IMR-90 (cell line): ENCODE measurements around the gene SALL4. TPM values are rescaled to one million over a fixed set of nuclear protein-coding genes. Genes with fewer than 3 reads are reported as not detected.

Source experiments
- ATAC-seq: fragments of 200-7000 bp; cut with Tn5 transposase; 2 replicates; pipeline ENCODE4 v1.9.1; 2020; ENCODE audit warnings: low read depth, mild to moderate bottlenecking, moderate library complexity
- BruUV-seq: library from RNA; stranded (reverse); fragments of 400-500 nt; replicated peaks from 2 replicates; lab custom pipeline; 2021; lab: Mats Ljungman, UMichigan
- CTCF ChIA-PET: fragments of 300-600 bp; formaldehyde crosslinking; extraction: SDS; loops from one replicate; lab custom pipeline; 2021; ENCODE audit warnings: antibody characterized with exemption; lab: Yijun Ruan, JAX
- POLR2A ChIA-PET: fragments of 300-600 bp; sonication (Branson Sonifier 250); formaldehyde crosslinking; loops from one replicate; lab custom pipeline; 2022; ENCODE audit warnings: antibody characterized with exemption; ENCODE audit not compliant: unreplicated experiment; lab: Charles Lee
- DNase-seq: peaks from one replicate; pipeline ENCODE4 v3.0.0; 2013
- H2AFZ ChIP-seq: replicated peaks from 2 replicates; pipeline ENCODE3; 2013; ENCODE audit warnings: low read length, mild to moderate bottlenecking; ENCODE audit not compliant: poor library complexity
- H2AK5ac ChIP-seq: 2 replicates; pipeline ENCODE4 v1.6.1; 2013; ENCODE audit warnings: low read depth, low read length, inconsistent platforms
- H2AK9ac ChIP-seq: replicated peaks from 2 replicates; pipeline ENCODE3; 2013; ENCODE audit warnings: mild to moderate bottlenecking, low read depth, low read length, moderate library complexity; ENCODE audit not compliant: poor library complexity
- H2BK120ac ChIP-seq: 2 replicates; pipeline ENCODE4 v1.6.1; 2013; ENCODE audit warnings: low read depth, low read length, inconsistent platforms
- H2BK15ac ChIP-seq: 3 replicates; pipeline ENCODE4 v1.6.1; 2013; ENCODE audit warnings: low read depth, low read length, inconsistent platforms
- H2BK20ac ChIP-seq: 2 replicates; pipeline ENCODE4 v1.6.1; 2013; ENCODE audit warnings: low read depth, mild to moderate bottlenecking, inconsistent platforms, low read length, moderate library complexity
- H2BK5ac ChIP-seq: 2 replicates; pipeline ENCODE4 v1.6.1; 2013; ENCODE audit warnings: mild to moderate bottlenecking, low read depth, low read length, inconsistent platforms; ENCODE audit not compliant: poor library complexity, severe bottlenecking
- H3K14ac ChIP-seq: replicated peaks from 2 replicates; pipeline ENCODE4 v1.6.1; 2013; ENCODE audit warnings: low read depth, low read length, inconsistent platforms
- H3K18ac ChIP-seq: 2 replicates; pipeline ENCODE4 v1.6.1; 2013; ENCODE audit warnings: low read depth, low read length, control low read depth
- H3K23ac ChIP-seq: 2 replicates; pipeline ENCODE4 v1.6.1; 2013; ENCODE audit warnings: low read depth, low read length, inconsistent platforms
- H3K27ac ChIP-seq: 2 replicates; pipeline ENCODE4 v1.5.1; 2013; ENCODE audit warnings: mild to moderate bottlenecking, control low read depth, low read length; ENCODE audit not compliant: insufficient read depth
- H3K27me3 ChIP-seq: 2 replicates; pipeline ENCODE4 v1.6.1; 2013; ENCODE audit warnings: low read length; ENCODE audit not compliant: control insufficient read depth, insufficient read depth
- H3K36me3 ChIP-seq: 2 replicates; pipeline ENCODE4 v1.6.1; 2013; ENCODE audit warnings: low read length, mixed read lengths; ENCODE audit not compliant: control insufficient read depth, insufficient read depth
- H3K4ac ChIP-seq: 2 replicates; pipeline ENCODE4 v1.6.1; 2013; ENCODE audit warnings: low read depth, low read length, inconsistent platforms
- H3K4me1 ChIP-seq: 2 replicates; pipeline ENCODE4 v1.6.1; 2013; ENCODE audit warnings: low read length, mixed read lengths; ENCODE audit not compliant: control insufficient read depth, insufficient read depth
- H3K4me2 ChIP-seq: 2 replicates; pipeline ENCODE4 v1.6.1; 2013; ENCODE audit warnings: low read depth, mild to moderate bottlenecking, control low read depth, low read length, moderate library complexity
- H3K4me3 ChIP-seq: 2 replicates; pipeline ENCODE4 v1.5.1; 2013; ENCODE audit warnings: low read depth, mild to moderate bottlenecking, control low read depth, low read length, moderate library complexity; ENCODE audit not compliant: insufficient read depth
- H3K56ac ChIP-seq: 2 replicates; pipeline ENCODE4 v1.6.1; 2013; ENCODE audit warnings: low read length, inconsistent platforms; ENCODE audit not compliant: insufficient read depth; ENCODE audit errors: extremely low read depth
- H3K79me1 ChIP-seq, 2 experiments: 2 replicates each; pipeline ENCODE4 v1.6.1; 2013; ENCODE audit warnings: low read length in 2 of 2, inconsistent platforms in 1 of 2, low read depth in 1 of 2
- H3K9ac ChIP-seq: 2 replicates; pipeline ENCODE4 v1.6.1; 2013; ENCODE audit warnings: low read depth, low read length, control low read depth
- H3K9me1 ChIP-seq: 2 replicates; pipeline ENCODE4 v1.6.1; 2013; ENCODE audit warnings: low read length, inconsistent platforms; ENCODE audit not compliant: insufficient read depth
- H3K9me3 ChIP-seq: 2 replicates; pipeline ENCODE4 v1.6.1; 2013; ENCODE audit warnings: low read length; ENCODE audit not compliant: control insufficient read depth, insufficient read depth
- H4K20me1 ChIP-seq: 2 replicates; pipeline ENCODE4 v1.6.1; 2013; ENCODE audit warnings: low read length, inconsistent platforms; ENCODE audit not compliant: insufficient read depth
- H4K5ac ChIP-seq: 2 replicates; pipeline ENCODE4 v1.6.1; 2013; ENCODE audit warnings: mild to moderate bottlenecking, low read depth, low read length, control low read depth
- H4K8ac ChIP-seq, 2 experiments: 2 replicates each; pipeline ENCODE4 v1.6.1; 2013; ENCODE audit warnings: low read depth in 2 of 2, low read length in 2 of 2, control low read depth in 1 of 2, inconsistent platforms in 1 of 2
- H4K91ac ChIP-seq: 2 replicates; pipeline ENCODE4 v1.6.1; 2013; ENCODE audit warnings: low read depth, low read length, inconsistent platforms; ENCODE audit not compliant: insufficient read depth
- BHLHE40 ChIP-seq: fragments of 150-350 bp; IDR thresholded peaks from 2 replicates; pipeline ENCODE4 v1.6.1; 2016; ENCODE audit warnings: mild to moderate bottlenecking, low read depth, low read length
- CEBPB ChIP-seq: IDR thresholded peaks from 2 replicates; pipeline ENCODE4 v1.6.1; 2012; ENCODE audit warnings: low read depth, low read length, improper control_type of control experiment
- CHD1 ChIP-seq: IDR thresholded peaks from 2 replicates; pipeline ENCODE4 v1.6.1; 2012; ENCODE audit warnings: low read depth, low read length, improper control_type of control experiment
- FOS ChIP-seq: fragments of 150-350 bp; IDR thresholded peaks from 2 replicates; pipeline ENCODE4 v1.6.1; 2016; ENCODE audit warnings: low read depth, low read length
- MAZ ChIP-seq: IDR thresholded peaks from 2 replicates; pipeline ENCODE4 v1.6.1; 2012; ENCODE audit warnings: low read depth, mild to moderate bottlenecking, low read length, improper control_type of control experiment, moderate library complexity, borderline replicate concordance
- MXI1 ChIP-seq: IDR thresholded peaks from 2 replicates; pipeline ENCODE4 v1.6.1; 2012; ENCODE audit warnings: low read depth, mild to moderate bottlenecking, low read length, moderate library complexity, borderline replicate concordance
- NFE2L2 ChIP-seq: fragments of 150-350 bp; IDR thresholded peaks from 2 replicates; pipeline ENCODE4 v1.6.1; 2016; ENCODE audit warnings: low read depth, mild to moderate bottlenecking, low read length
- POLR2A ChIP-seq: IDR thresholded peaks from 2 replicates; pipeline ENCODE4 v1.6.1; 2012; ENCODE audit warnings: mild to moderate bottlenecking, low read depth, low read length
- RAD21 ChIP-seq: IDR thresholded peaks from 2 replicates; pipeline ENCODE4 v1.6.1; 2012; ENCODE audit warnings: low read length, improper control_type of control experiment
- RCOR1 ChIP-seq: IDR thresholded peaks from 2 replicates; pipeline ENCODE4 v1.6.1; 2012; ENCODE audit warnings: mild to moderate bottlenecking, low read length, improper control_type of control experiment; ENCODE audit not compliant: insufficient replicate concordance
- RFX5 ChIP-seq: IDR thresholded peaks from 2 replicates; pipeline ENCODE4 v1.8.0; 2012; ENCODE audit warnings: low read depth, mild to moderate bottlenecking, low read length, moderate library complexity
- USF2 ChIP-seq: fragments of 150-350 bp; IDR thresholded peaks from 2 replicates; pipeline ENCODE4 v1.6.1; 2017; ENCODE audit warnings: mild to moderate bottlenecking, antibody characterized with exemption, low read length, low read depth
- WGBS, 2 experiments: methylation state at CpG; one replicate each; pipeline versions ENCODE4 v1.1.5 to v1.1.7; 2013; ENCODE audit warnings: missing lambda C conversion rate in 2 of 2; ENCODE audit not compliant: insufficient read length in 1 of 2; ENCODE audit errors: extremely low coverage in 2 of 2; 5-methylcytosine and 5-hydroxymethylcytosine counted together
- dilution Hi-C: fragments of 300-500 bp; cut with HindIII; formaldehyde crosslinking; loops from one replicate; pipeline ENCODE4 v1.14.3; 2018; ENCODE audit warnings: low sequenced_read_pairs; ENCODE audit not compliant: unreplicated experiment
- in situ Hi-C: fragments of 300-500 bp; cut with MboI; formaldehyde crosslinking; loops from 3 replicates; pipeline ENCODE4 v1.14.3; 2019; ENCODE audit warnings: low sequenced_read_pairs, inconsistent platforms, mixed read lengths
- intact Hi-C: fragments of 100-400 bp; cut with micrococcal nuclease; formaldehyde crosslinking; loops from 2 replicates; pipeline ENCODE4 v1.10.0; 2022
- polyA plus RNA-seq, 3 experiments: library from polyadenylated mRNA; depleted of rRNA; stranded (reverse); fragments of >200 nt; gene quantifications; 2 replicates each; pipeline ENCODE4 v1.2.3, GENCODE V29; 2012; ENCODE audit warnings: low replicate concordance in 1 of 3
- total RNA-seq: library from RNA; depleted of rRNA; stranded (reverse); fragments of >200 nt; gene quantifications from 2 replicates; pipeline ENCODE4 v1.2.3, GENCODE V29; 2012

SALL4 gene
- total and polyA plus RNA-seq, 2 of the 4 experiments (the other 2 are of a cell fraction) = not detected

GRCh38 chr20:51757226-51757625 lies 45.1 kb downstream of the SALL4 start (continued):
- TF ChIP-seq RAD21 (no peak), MAZ (no peak), POLR2A (no peak)

GRCh38 chr20:51756653-51757052 lies 45.7 kb downstream of the SALL4 start:
- Histone ChIP-seq H4K8ac (no peak overlapping the region), H3K14ac (no peak overlapping the region), H3K18ac (no peak overlapping the region), H3K23ac (no peak overlapping the region), H3K9ac (no peak overlapping the region), H3K4me2 (no peak overlapping the region), H3K36me3 (0 out of 2 replicates have a peak, but pooled peaks cover under 1% of the 10 kb centered on the region), H3K4me3 (no peak overlapping the region), H2BK5ac (no peak overlapping the region), H2BK120ac (no peak overlapping the region), H3K79me1 (peaks cover 4 to 64% of the 10 kb centered on the region in 2 experiments), H3K9me3 (no peaks in the 10 kb centered on the region; the same call in 1 of the 2 replicates), H3K4ac (peak overlapping the region; percentile 31; the same call in 1 of the 2 replicates), H3K27me3 (no peaks in the 10 kb centered on the region), H3K56ac (no peak overlapping the region), H2AFZ (no peak overlapping the region), H4K91ac (no peak overlapping the region; the same call in 1 of the 2 replicates), H2AK9ac (no peak overlapping the region), H2BK15ac (no peak overlapping the region), H3K9me1 (peaks cover 12% of the 10 kb centered on the region), H3K27ac (no peak overlapping the region), H2BK20ac (no peak overlapping the region; the same call in 1 of the 2 replicates), H2AK5ac (0 out of 2 replicates have a peak overlapping the region, but pooled peaks have one; percentile 44), H4K5ac (no peak overlapping the region), H3K4me1 (peaks cover 13% of the 10 kb centered on the region), H4K20me1 (0 out of 2 replicates have a peak, but pooled peaks cover 6% of the 10 kb centered on the region)
- no CpG with 5 or more reads among the region's 3 CpGs for WGBS, 2 experiments
- TF ChIP-seq CHD1 (no peak), POLR2A (no peak), CEBPB (no peak), USF2 (no peak), RCOR1 (no peak), RFX5 (no peak), NFE2L2 (no peak), FOS (no peak), MXI1 (no peak), BHLHE40 (no peak)
- in situ Hi-C loops = loop anchor here (25.0 kb wide), 1 partner anchor 769 kb away; no protein-coding TSS in a partner anchor
- dilution Hi-C loops = no loop called here
- CTCF ChIA-PET = no interaction called here
- intact Hi-C loops = no loop called here
- BruUV-seq = no TSS peak
- POLR2A ChIA-PET = no interaction called here
- no peak for ATAC-seq
- DNase-seq = no peak
